ENCODE results near the gene OGFOD3.
"Not testable (repeated sequence)": the region's sequence is repeated elsewhere in the genome, so short reads cannot be mapped to it uniquely, and the experiment has no call there.

The OGFOD3 gene

DNA sequence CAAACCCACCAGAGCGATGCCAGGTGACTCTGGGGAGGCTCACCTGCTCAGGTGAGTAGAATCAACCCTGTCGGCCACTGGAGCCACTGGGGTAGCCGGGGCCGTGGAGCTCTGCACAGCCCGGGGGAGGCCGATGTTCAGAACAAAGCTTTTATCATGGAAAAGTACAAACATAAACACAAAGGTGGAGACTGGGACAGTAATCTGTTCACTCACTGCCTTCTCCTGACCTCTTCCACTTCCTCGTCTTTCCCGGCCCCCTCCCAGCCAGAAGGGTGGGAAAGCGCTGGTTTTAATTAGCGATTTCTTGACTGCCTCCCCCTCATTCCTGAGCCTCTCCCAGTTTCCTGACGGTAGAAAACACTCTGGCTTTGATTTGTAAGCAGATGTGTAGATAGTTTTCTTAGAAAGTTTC lies 69.1 kb downstream of the OGFOD3 start:
- no peak for DNase-seq

DNA sequence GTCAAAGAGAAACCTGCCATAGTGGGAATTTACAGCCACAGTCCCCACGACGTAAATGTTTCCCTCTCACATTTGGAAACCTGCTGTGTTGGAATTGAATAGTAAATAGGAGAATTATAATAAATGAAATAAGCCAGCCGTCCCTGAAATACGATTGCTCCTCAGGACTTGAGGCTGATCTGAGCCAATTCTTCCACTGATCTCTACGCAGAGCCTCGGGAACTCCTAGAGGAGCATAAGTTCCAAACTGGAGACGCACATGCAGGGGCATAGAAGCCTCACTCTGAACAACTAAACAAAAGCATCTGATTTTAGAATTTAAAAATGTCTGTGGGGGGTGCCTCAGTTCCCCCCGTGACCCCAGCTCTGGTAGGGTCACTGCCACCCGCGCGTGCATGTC lies 69.5 kb downstream of the OGFOD3 start:
- DNase-seq, result no peak

GRCh38 chr17:82348434-82348833 lies 70.0 kb downstream of the OGFOD3 start:
- no peak for DNase-seq

- DNase-seq, result not testable (repeated sequence)
Observed at GRCh38 chr17:82347994-82348393, 70.4 kb downstream of the OGFOD3 start.

- DNase-seq, result no peak
Observed at GRCh38 chr17:82346342-82347300, 71.8 kb downstream of the OGFOD3 start.

DNA sequence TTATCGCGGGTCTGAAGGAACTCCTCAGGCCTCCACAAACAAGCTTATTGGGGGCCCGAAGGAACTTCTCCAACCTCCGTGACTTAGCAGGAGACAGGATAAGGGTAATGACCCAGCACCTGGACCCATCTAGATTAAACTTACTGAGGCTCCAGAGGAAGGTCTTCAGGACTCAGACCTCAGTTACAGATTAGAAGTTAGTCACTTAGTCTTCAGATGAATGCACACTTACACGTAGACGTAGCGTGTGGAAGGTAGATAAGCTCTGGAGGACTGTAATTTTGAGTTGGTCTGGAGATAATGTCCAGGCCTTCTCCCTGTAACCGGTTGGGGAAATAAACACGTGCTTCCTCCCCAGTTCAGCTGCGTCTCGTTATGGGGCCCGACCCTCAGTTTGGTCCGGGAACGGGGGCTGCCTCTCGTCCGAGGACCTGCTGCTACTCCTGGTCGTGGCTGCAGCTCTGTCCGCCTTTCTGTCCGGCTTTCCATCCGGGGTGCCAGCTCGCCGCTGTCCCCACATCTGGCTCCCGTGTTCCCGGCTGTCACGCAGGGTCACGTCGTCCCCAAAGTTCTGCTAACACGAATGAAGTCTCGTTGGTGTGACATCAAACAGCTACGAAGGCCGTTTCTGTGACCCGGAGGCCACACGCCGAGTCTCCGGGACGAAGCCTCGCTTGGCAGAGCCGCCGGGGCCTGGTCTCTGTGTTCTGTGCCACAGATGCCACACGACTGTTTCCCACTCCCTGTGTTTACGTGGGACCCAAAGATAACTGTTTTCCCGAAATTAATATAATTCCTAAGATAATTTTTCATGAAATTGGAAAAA lies 73.0 kb downstream of the OGFOD3 start:
- no peak for DNase-seq

GRCh38 chr17:82344175-82344907 lies 74.0 kb downstream of the OGFOD3 start:
- no peak for DNase-seq

DNA sequence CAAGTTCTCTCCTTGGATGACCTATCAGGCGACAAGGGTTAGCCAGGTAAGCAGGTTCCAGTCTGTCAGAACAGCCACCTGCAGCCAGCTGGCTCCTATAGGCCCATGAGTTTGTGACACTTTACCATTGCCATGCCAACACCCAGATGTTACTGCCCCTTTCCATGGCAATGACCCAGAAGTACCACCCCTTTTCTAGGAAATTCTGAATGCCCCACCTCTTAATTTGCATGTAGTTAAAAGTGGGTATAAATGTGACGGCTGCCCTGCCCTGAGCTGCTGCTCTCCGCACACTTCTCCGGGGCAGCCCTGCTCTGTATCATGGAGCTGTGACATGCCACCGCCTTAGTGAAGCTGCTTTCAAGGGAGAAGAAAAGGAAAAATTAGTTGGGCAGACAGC lies 74.8 kb downstream of the OGFOD3 start:
- DNase-seq, result no peak

DNA sequence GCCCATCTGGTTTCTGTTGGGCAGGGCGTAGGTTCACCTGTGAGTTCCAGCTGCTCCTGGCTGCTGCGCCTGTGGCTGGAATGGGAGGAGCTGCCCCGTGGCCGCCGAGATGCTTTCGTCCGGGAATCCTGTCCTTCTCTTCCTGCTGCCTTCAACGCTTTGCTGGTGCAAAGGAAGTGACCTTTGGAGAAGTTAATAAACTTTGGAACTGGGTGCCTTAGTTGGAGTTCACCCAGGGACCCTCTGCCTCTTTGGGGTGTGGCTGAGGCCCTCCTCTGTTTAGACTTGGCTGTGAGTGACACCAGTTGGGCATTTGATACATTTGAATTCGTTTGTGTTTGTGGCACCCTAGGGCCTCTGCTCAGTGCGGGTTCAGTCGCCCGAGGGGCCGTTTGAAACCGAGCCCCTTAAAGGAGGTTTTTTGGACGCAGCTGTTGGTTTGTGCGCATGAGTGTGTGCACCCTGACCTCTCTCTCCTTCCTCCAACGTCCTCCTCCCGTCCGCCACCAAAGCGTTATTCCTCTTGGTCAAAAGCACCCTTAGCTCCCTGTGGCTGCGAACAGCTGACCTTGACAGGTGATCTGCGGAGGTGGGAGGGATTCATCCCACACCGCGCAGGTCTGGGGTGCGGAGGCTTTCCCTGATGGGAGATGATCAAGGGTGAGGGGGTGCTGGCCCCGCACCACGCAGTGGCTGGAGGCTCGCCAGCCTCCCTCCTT lies 75.9 kb downstream of the OGFOD3 start:
- DNase-seq, result no peak

DNA sequence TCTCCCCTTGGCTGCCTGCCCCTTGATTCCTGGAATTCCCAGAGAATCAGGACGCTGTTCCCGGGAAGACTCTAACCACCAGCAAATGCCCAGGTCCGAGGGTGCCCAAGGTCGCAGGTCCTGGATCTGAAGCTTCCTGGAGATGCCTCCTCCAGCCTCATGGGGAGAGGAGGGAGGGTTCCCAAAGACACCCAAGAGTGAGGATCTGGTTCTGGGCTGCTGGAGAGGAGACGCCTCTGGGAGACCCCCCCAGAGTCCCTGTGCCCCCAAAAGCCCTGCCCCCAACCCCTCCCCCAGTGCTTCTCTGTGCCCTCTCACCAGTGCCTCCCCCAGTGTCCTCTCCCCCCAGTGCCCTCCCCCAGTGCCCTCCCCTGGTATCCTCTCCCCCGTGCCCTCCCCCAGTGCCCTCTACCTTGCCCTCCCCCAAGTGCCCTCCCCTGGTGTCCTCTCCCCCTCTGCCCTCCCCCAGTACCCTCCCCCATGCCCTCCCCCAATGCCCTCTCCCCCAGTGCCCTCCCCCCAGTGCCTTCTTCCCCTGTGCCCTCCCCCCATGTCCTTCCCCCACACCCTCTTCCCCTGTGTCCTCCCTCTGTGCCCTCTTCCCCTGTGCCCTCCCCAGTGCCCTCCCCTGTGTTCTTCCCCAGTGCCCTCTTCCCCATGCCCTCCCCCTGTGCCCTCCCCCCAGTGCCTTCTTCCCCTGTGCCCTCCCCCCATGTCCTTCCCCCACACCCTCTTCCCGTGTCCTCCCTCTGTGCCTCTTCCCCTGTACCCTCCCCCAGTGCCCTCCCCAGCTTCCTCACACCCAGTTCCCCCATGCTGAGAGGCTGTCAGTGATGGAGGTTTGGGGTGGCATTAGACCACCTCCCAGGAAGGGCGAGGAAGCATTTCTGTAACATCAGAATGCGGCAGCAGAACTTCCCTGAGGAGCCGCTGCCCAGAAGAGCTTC lies 78.5 kb downstream of the OGFOD3 start:
- no peak for DNase-seq
